IMR-90 (cell line): Measurements from ENCODE around the gene CERS1. TPM values are rescaled to one million over a fixed set of nuclear protein-coding genes. Genes with fewer than 3 reads are reported as not detected.
"Not testable (repeated sequence)": the region's sequence is repeated elsewhere in the genome, so short reads cannot be mapped to it uniquely, and the experiment has no call there.

Experiments used
- ATAC-seq: fragments of 200-7000 bp; cut with Tn5 transposase; 2 replicates; pipeline ENCODE4 v1.9.1; 2020; ENCODE audit warnings: low read depth, mild to moderate bottlenecking, moderate library complexity
- BruUV-seq: library from RNA; stranded (reverse); fragments of 400-500 nt; replicated peaks from 2 replicates; lab custom pipeline; 2021; lab: Mats Ljungman, UMichigan
- CTCF ChIA-PET: fragments of 300-600 bp; formaldehyde crosslinking; extraction: SDS; loops from one replicate; lab custom pipeline; 2021; ENCODE audit warnings: antibody characterized with exemption; lab: Yijun Ruan, JAX
- POLR2A ChIA-PET: fragments of 300-600 bp; sonication (Branson Sonifier 250); formaldehyde crosslinking; loops from one replicate; lab custom pipeline; 2022; ENCODE audit warnings: antibody characterized with exemption; ENCODE audit not compliant: unreplicated experiment; lab: Charles Lee
- DNase-seq: peaks from one replicate; pipeline ENCODE4 v3.0.0; 2013
- H2AFZ ChIP-seq: replicated peaks from 2 replicates; pipeline ENCODE3; 2013; ENCODE audit warnings: low read length, mild to moderate bottlenecking; ENCODE audit not compliant: poor library complexity
- H2AK5ac ChIP-seq: 2 replicates; pipeline ENCODE4 v1.6.1; 2013; ENCODE audit warnings: low read depth, low read length, inconsistent platforms
- H2AK9ac ChIP-seq: replicated peaks from 2 replicates; pipeline ENCODE3; 2013; ENCODE audit warnings: mild to moderate bottlenecking, low read depth, low read length, moderate library complexity; ENCODE audit not compliant: poor library complexity
- H2BK120ac ChIP-seq: 2 replicates; pipeline ENCODE4 v1.6.1; 2013; ENCODE audit warnings: low read depth, low read length, inconsistent platforms
- H2BK15ac ChIP-seq: 3 replicates; pipeline ENCODE4 v1.6.1; 2013; ENCODE audit warnings: low read depth, low read length, inconsistent platforms
- H2BK20ac ChIP-seq: 2 replicates; pipeline ENCODE4 v1.6.1; 2013; ENCODE audit warnings: low read depth, mild to moderate bottlenecking, inconsistent platforms, low read length, moderate library complexity
- H2BK5ac ChIP-seq: 2 replicates; pipeline ENCODE4 v1.6.1; 2013; ENCODE audit warnings: mild to moderate bottlenecking, low read depth, low read length, inconsistent platforms; ENCODE audit not compliant: poor library complexity, severe bottlenecking
- H3K14ac ChIP-seq: replicated peaks from 2 replicates; pipeline ENCODE4 v1.6.1; 2013; ENCODE audit warnings: low read depth, low read length, inconsistent platforms
- H3K18ac ChIP-seq: 2 replicates; pipeline ENCODE4 v1.6.1; 2013; ENCODE audit warnings: low read depth, low read length, control low read depth
- H3K23ac ChIP-seq: 2 replicates; pipeline ENCODE4 v1.6.1; 2013; ENCODE audit warnings: low read depth, low read length, inconsistent platforms
- H3K27ac ChIP-seq: 2 replicates; pipeline ENCODE4 v1.5.1; 2013; ENCODE audit warnings: mild to moderate bottlenecking, control low read depth, low read length; ENCODE audit not compliant: insufficient read depth
- H3K27me3 ChIP-seq: 2 replicates; pipeline ENCODE4 v1.6.1; 2013; ENCODE audit warnings: low read length; ENCODE audit not compliant: control insufficient read depth, insufficient read depth
- H3K36me3 ChIP-seq: 2 replicates; pipeline ENCODE4 v1.6.1; 2013; ENCODE audit warnings: low read length, mixed read lengths; ENCODE audit not compliant: control insufficient read depth, insufficient read depth
- H3K4ac ChIP-seq: 2 replicates; pipeline ENCODE4 v1.6.1; 2013; ENCODE audit warnings: low read depth, low read length, inconsistent platforms
- H3K4me1 ChIP-seq: 2 replicates; pipeline ENCODE4 v1.6.1; 2013; ENCODE audit warnings: low read length, mixed read lengths; ENCODE audit not compliant: control insufficient read depth, insufficient read depth
- H3K4me2 ChIP-seq: 2 replicates; pipeline ENCODE4 v1.6.1; 2013; ENCODE audit warnings: low read depth, mild to moderate bottlenecking, control low read depth, low read length, moderate library complexity
- H3K4me3 ChIP-seq: 2 replicates; pipeline ENCODE4 v1.5.1; 2013; ENCODE audit warnings: low read depth, mild to moderate bottlenecking, control low read depth, low read length, moderate library complexity; ENCODE audit not compliant: insufficient read depth
- H3K56ac ChIP-seq: 2 replicates; pipeline ENCODE4 v1.6.1; 2013; ENCODE audit warnings: low read length, inconsistent platforms; ENCODE audit not compliant: insufficient read depth; ENCODE audit errors: extremely low read depth
- H3K79me1 ChIP-seq, 2 experiments: 2 replicates each; pipeline ENCODE4 v1.6.1; 2013; ENCODE audit warnings: low read length in 2 of 2, inconsistent platforms in 1 of 2, low read depth in 1 of 2
- H3K9ac ChIP-seq: 2 replicates; pipeline ENCODE4 v1.6.1; 2013; ENCODE audit warnings: low read depth, low read length, control low read depth
- H3K9me1 ChIP-seq: 2 replicates; pipeline ENCODE4 v1.6.1; 2013; ENCODE audit warnings: low read length, inconsistent platforms; ENCODE audit not compliant: insufficient read depth
- H3K9me3 ChIP-seq: 2 replicates; pipeline ENCODE4 v1.6.1; 2013; ENCODE audit warnings: low read length; ENCODE audit not compliant: control insufficient read depth, insufficient read depth
- H4K20me1 ChIP-seq: 2 replicates; pipeline ENCODE4 v1.6.1; 2013; ENCODE audit warnings: low read length, inconsistent platforms; ENCODE audit not compliant: insufficient read depth
- H4K5ac ChIP-seq: 2 replicates; pipeline ENCODE4 v1.6.1; 2013; ENCODE audit warnings: mild to moderate bottlenecking, low read depth, low read length, control low read depth
- H4K8ac ChIP-seq, 2 experiments: 2 replicates each; pipeline ENCODE4 v1.6.1; 2013; ENCODE audit warnings: low read depth in 2 of 2, low read length in 2 of 2, control low read depth in 1 of 2, inconsistent platforms in 1 of 2
- H4K91ac ChIP-seq: 2 replicates; pipeline ENCODE4 v1.6.1; 2013; ENCODE audit warnings: low read depth, low read length, inconsistent platforms; ENCODE audit not compliant: insufficient read depth
- RCOR1 ChIP-seq: IDR thresholded peaks from 2 replicates; pipeline ENCODE4 v1.6.1; 2012; ENCODE audit warnings: mild to moderate bottlenecking, low read length, improper control_type of control experiment; ENCODE audit not compliant: insufficient replicate concordance
- SMC3 ChIP-seq: fragments of 150-350 bp; IDR thresholded peaks from 2 replicates; pipeline ENCODE4 v1.6.1; 2016; ENCODE audit warnings: low read depth, mild to moderate bottlenecking, antibody characterized with exemption, low read length, moderate library complexity
- WGBS, 2 experiments: methylation state at CpG; one replicate each; pipeline versions ENCODE4 v1.1.5 to v1.1.7; 2013; ENCODE audit warnings: missing lambda C conversion rate in 2 of 2; ENCODE audit not compliant: insufficient read length in 1 of 2; ENCODE audit errors: extremely low coverage in 2 of 2; 5-methylcytosine and 5-hydroxymethylcytosine counted together
- dilution Hi-C: fragments of 300-500 bp; cut with HindIII; formaldehyde crosslinking; loops from one replicate; pipeline ENCODE4 v1.14.3; 2018; ENCODE audit warnings: low sequenced_read_pairs; ENCODE audit not compliant: unreplicated experiment
- in situ Hi-C: fragments of 300-500 bp; cut with MboI; formaldehyde crosslinking; loops from 3 replicates; pipeline ENCODE4 v1.14.3; 2019; ENCODE audit warnings: low sequenced_read_pairs, inconsistent platforms, mixed read lengths
- intact Hi-C: fragments of 100-400 bp; cut with micrococcal nuclease; formaldehyde crosslinking; loops from 2 replicates; pipeline ENCODE4 v1.10.0; 2022
- polyA plus RNA-seq, 3 experiments: library from polyadenylated mRNA; depleted of rRNA; stranded (reverse); fragments of >200 nt; gene quantifications; 2 replicates each; pipeline ENCODE4 v1.2.3, GENCODE V29; 2012; ENCODE audit warnings: low replicate concordance in 1 of 3
- total RNA-seq: library from RNA; depleted of rRNA; stranded (reverse); fragments of >200 nt; gene quantifications from 2 replicates; pipeline ENCODE4 v1.2.3, GENCODE V29; 2012

CERS1 gene
- total and polyA plus RNA-seq, 2 of the 4 experiments (the other 2 are of a cell fraction) = 0.90 to 4.3 TPM

DNA sequence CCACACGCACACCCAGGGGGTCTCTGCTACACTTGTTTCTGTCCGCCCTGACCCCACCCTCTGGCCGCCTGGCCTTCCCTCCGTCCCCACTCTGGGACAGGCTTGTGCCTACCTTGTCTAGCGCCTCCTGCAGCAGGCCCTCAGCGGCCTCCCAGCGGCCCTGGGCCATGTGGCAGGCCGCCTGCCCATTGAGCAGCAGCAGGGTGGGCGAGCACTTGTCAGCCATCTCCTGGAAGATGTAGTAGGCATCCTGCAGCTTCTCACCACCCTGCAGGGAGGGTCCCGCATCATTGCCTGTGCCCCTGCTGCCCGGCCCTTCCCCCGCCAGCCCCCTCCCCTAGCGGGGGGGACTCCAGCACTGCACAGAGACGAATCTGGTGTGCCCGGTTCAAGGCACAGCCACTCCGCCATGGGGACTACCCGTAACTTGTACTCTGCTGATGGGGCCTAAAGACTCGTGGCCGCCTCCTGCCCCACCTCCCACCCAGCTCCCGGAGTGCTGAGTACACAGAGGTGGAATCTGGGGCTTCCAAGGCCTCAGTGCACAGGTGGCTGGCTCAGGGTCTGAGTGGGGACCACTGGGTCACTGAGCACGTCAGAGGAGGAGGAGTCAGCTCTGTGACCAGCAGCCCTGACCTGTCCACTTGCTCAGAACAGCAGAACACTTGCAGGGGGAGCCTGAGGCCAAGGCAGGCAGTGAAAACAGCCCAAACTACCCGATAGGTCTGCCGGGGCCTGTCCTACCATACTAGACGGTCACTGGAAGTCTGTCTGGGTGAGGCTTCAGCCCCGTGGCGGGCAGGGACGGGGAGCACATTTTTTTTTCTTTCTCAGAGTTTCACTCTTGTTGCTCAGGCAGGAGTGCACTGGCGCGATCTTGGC is 7.4 kb upstream of the CERS1 start:
- CTCF ChIA-PET = no interaction called here
- H4K20me1 ChIP-seq = peaks cover 20% of the 10 kb centered on the region
- H3K4ac ChIP-seq = no peak overlapping the region

DNA sequence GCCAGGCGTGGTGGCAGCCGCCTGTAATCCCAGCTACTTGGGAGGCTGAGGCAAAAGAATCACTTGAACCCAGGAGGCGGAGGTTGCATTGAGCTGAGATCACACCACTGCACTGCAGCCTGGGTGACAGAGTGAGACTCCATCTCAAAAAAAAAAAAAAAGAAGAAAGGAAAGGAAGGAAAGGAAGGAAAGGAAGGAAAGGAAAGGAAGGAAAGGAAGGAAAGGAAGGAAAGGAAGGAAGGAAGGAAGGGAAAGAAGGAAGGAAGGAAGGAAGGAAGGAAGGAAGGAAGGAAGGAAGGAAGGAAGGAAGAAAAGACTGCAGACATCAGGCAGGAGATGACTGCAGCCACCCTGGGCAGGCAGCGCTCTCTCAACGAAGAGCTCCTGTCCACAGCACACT is 6.6 kb upstream of the CERS1 start:
- H2BK120ac ChIP-seq, H2AK5ac ChIP-seq, H3K4me3 ChIP-seq, H4K8ac ChIP-seq, H2BK15ac ChIP-seq, H3K18ac ChIP-seq, H3K79me1 ChIP-seq, H3K9ac ChIP-seq, H3K27me3 ChIP-seq, intact Hi-C loops, H4K5ac ChIP-seq, CTCF ChIA-PET, H2BK20ac ChIP-seq, H3K14ac ChIP-seq, BruUV-seq, DNase-seq, H3K4me2 ChIP-seq, H3K4ac ChIP-seq, H3K4me1 ChIP-seq, H3K27ac ChIP-seq, H3K9me3 ChIP-seq, H2BK5ac ChIP-seq, H3K23ac ChIP-seq, H4K91ac ChIP-seq, POLR2A ChIA-PET, H2AFZ ChIP-seq, H3K56ac ChIP-seq, H3K9me1 ChIP-seq, H2AK9ac ChIP-seq, dilution Hi-C loops, in situ Hi-C loops, ATAC-seq: not testable (repeated sequence)
- Histone ChIP-seq H4K20me1 (peaks cover 21% of the 10 kb centered on the region), H3K36me3 (peaks cover 65% of the 10 kb centered on the region)
- WGBS, 2 experiments = no CpG with 5 or more reads among the region's 5 CpGs

More for the DNA sequence above, 7.4 kb upstream of the CERS1 start:
- Histone ChIP-seq H3K9ac (no peak overlapping the region), H3K23ac (no peak overlapping the region), H3K9me3 (no peaks in the 10 kb centered on the region), H3K9me1 (no peaks in the 10 kb centered on the region), H2BK120ac (no peak overlapping the region), H3K56ac (no peak overlapping the region), H4K8ac (no peak overlapping the region), H3K4me2 (no peak overlapping the region), H3K18ac (no peak overlapping the region), H2AK5ac (no peak overlapping the region), H3K79me1 (peaks cover 0 to 10% of the 10 kb centered on the region in 2 experiments; a peak in 2 of 4 replicates), H2BK15ac (no peak overlapping the region), H2BK5ac (no peak overlapping the region), H4K5ac (no peak overlapping the region), H3K4me3 (no peak overlapping the region), H2AFZ (peak overlapping the region; percentile 21), H3K27me3 (no peaks in the 10 kb centered on the region), H2AK9ac (no peak overlapping the region), H2BK20ac (no peak overlapping the region), H3K14ac (no peak overlapping the region), H4K91ac (no peak overlapping the region), H3K27ac (no peak overlapping the region), H3K4me1 (no peaks in the 10 kb centered on the region), H3K36me3 (peaks cover 70% of the 10 kb centered on the region)
- intact Hi-C loops = no loop called here
- POLR2A ChIA-PET = no interaction called here
- no peak for ATAC-seq
- TF ChIP-seq RCOR1 = no peak
- TF ChIP-seq SMC3 = no peak
- dilution Hi-C loops = no loop called here
- DNase-seq = no peak
- 89% methylated on average over 12 of the region's 29 CpGs; no CpG with 5 or more reads in 1 of the 2 experiments for WGBS, 2 experiments
- no TSS peak for BruUV-seq
- in situ Hi-C loops = no loop called here
